Stimulated activated CD4-positive, alpha-beta T cell treated with anti-CD3 and anti-CD28 coated beads, Interleukin-1b, Interleukin-23, amount 100 ng/mL, for 4 hours (primary cell): ENCODE measurements around the gene GDF3.
"Not testable (repeated sequence)": the region's sequence is repeated elsewhere in the genome, so short reads cannot be mapped to it uniquely, and the experiment has no call there.

Source experiments
- DNase-seq, 2 donors: peaks; one replicate each; pipeline ENCODE4 v3.0.0-alpha.2; 2020; ENCODE audit warnings: low read depth in 2 of 2

Gene GDF3

GRCh38 chr12:7695566-7696197, at the start of gene GDF3:
Gene GDF3, minus strand, starts transcription at chr12:7695775. Its CDS starts 47 bp downstream, at chr12:7695728.
- DNase-seq: no peak

GRCh38 chr12:7732993-7733392, 37.4 kb upstream of the GDF3 start:
- no peak for DNase-seq

- no peak for DNase-seq
Measured at GRCh38 chr12:7731486-7731885, 35.9 kb upstream of the GDF3 start.

- not testable (repeated sequence) for DNase-seq
Measured at GRCh38 chr12:7730984-7731383, 35.4 kb upstream of the GDF3 start.

- no peak for DNase-seq
Measured at GRCh38 chr12:7729746-7730145, 34.2 kb upstream of the GDF3 start.

- DNase-seq: no peak
Measured at GRCh38 chr12:7723926-7724325, 28.4 kb upstream of the GDF3 start.

- no peak for DNase-seq
Measured at GRCh38 chr12:7719946-7720730, 24.6 kb upstream of the GDF3 start.

GRCh38 chr12:7716381-7716780, 20.8 kb upstream of the GDF3 start:
- DNase-seq: no peak

- no peak for DNase-seq
Measured at GRCh38 chr12:7712841-7713442, 17.4 kb upstream of the GDF3 start.

GRCh38 chr12:7711133-7711532, 15.6 kb upstream of the GDF3 start, which contains the start of gene DPPA3:
Gene DPPA3, plus strand, starts transcription at chr12:7711433. Its CDS starts 138 bp downstream, at chr12:7711571.
- DNase-seq: no peak

GRCh38 chr12:7709969-7710675, 14.5 kb upstream of the GDF3 start:
- no peak for DNase-seq

- DNase-seq: no peak
Measured at GRCh38 chr12:7705846-7706245, 10.3 kb upstream of the GDF3 start.

- no peak for DNase-seq
Measured at GRCh38 chr12:7695237-7695560, 376 bp downstream of the GDF3 start.

GRCh38 chr12:7694556-7695236, 879 bp downstream of the GDF3 start:
- no peak for DNase-seq

- DNase-seq: no peak
Measured at GRCh38 chr12:7693793-7694192, 1.8 kb downstream of the GDF3 start.

- no peak for DNase-seq
Measured at GRCh38 chr12:7681535-7681934, 14.0 kb downstream of the GDF3 start.

GRCh38 chr12:7679251-7680045, 16.1 kb downstream of the GDF3 start:
- DNase-seq: no peak

- no peak for DNase-seq
Measured at GRCh38 chr12:7678744-7679143, 16.8 kb downstream of the GDF3 start.

- not testable (repeated sequence) for DNase-seq
Measured at GRCh38 chr12:7677432-7677888, 18.1 kb downstream of the GDF3 start.

GRCh38 chr12:7675455-7675854, 20.1 kb downstream of the GDF3 start:
- DNase-seq: not testable (repeated sequence)

GRCh38 chr12:7668171-7668570, 27.4 kb downstream of the GDF3 start:
- DNase-seq: no peak
